ENCODE data around the gene PHF20.

GRCh38 chr20:35947907-35948306, 176.1 kb downstream of the PHF20 start:
- TF ChIP-seq CTCF (IDR thresholded peaks at IDR 0.05) (no peak), POLR2A (IDR thresholded peaks at IDR 0.05) (no peak)

Data from esophagus squamous epithelium (tissue), 4 donors.